ENCODE measurements around the gene TXNDC2. TPM values are rescaled to one million over a fixed set of nuclear protein-coding genes. Genes with fewer than 3 reads are reported as not detected.

TXNDC2 gene
- total and polyA plus RNA-seq, 2 experiments from 2014 or later, result not detected

- TF ChIP-seq CTCF (IDR thresholded peaks at IDR 0.05; ENCODE audit: low read depth, low read length), result no peak
Measured at GRCh38 chr18:9872823-9873222, 12.9 kb upstream of the TXNDC2 start.

GRCh38 chr18:9874728-9875127, 11.0 kb upstream of the TXNDC2 start:
- no peak for DNase-seq (ENCODE audit: low read depth in 1 of 2, low spot score in 1 of 2)
- H3K4me1 ChIP-seq (ENCODE audit: low read depth), result peaks cover 14% of the 10 kb centered on the region
- H3K27ac ChIP-seq, result no peak overlapping the region
- no peak for TF ChIP-seq CTCF (IDR thresholded peaks at IDR 0.05; ENCODE audit: low read depth, low read length)
- H3K36me3 ChIP-seq, result no peaks in the 10 kb centered on the region
- H3K4me3 ChIP-seq, result no peak overlapping the region
- no peaks in the 10 kb centered on the region for H3K27me3 ChIP-seq
- H3K9me3 ChIP-seq (ENCODE audit: low read depth), result no peaks in the 10 kb centered on the region

More at GRCh38 chr18:9872823-9873222, 12.9 kb upstream of the TXNDC2 start:
- Histone ChIP-seq H3K27me3 (peaks cover 6% of the 10 kb centered on the region), H3K4me3 (no peak overlapping the region), H3K36me3 (no peaks in the 10 kb centered on the region), H3K9me3 (ENCODE audit: low read depth) (no peaks in the 10 kb centered on the region), H3K4me1 (ENCODE audit: low read depth) (peaks cover 22% of the 10 kb centered on the region), H3K27ac (no peak overlapping the region)
- no peak for DNase-seq (ENCODE audit: low read depth in 1 of 2, low spot score in 1 of 2)

- Histone ChIP-seq H3K27ac (no peak overlapping the region), H3K4me3 (no peak overlapping the region), H3K9me3 (ENCODE audit: low read depth) (no peaks in the 10 kb centered on the region), H3K36me3 (no peaks in the 10 kb centered on the region), H3K27me3 (no peaks in the 10 kb centered on the region), H3K4me1 (ENCODE audit: low read depth) (peaks cover 9% of the 10 kb centered on the region)
- no peak for DNase-seq (ENCODE audit: low read depth in 1 of 2, low spot score in 1 of 2)
- TF ChIP-seq CTCF (IDR thresholded peaks at IDR 0.05; ENCODE audit: low read depth, low read length), result no peak
Measured at GRCh38 chr18:9876212-9876866, 9.4 kb upstream of the TXNDC2 start.

- H3K4me3 ChIP-seq, result no peak overlapping the region
- H3K9me3 ChIP-seq (ENCODE audit: low read depth), result no peaks in the 10 kb centered on the region
Measured at GRCh38 chr18:9876867-9877654, 8.7 kb upstream of the TXNDC2 start.

GRCh38 chr18:9877655-9878014, 8.1 kb upstream of the TXNDC2 start:
- DNase-seq (ENCODE audit: low read depth in 1 of 2, low spot score in 1 of 2), result no peak
- Histone ChIP-seq H3K27me3 (no peaks in the 10 kb centered on the region), H3K27ac (no peak overlapping the region), H3K36me3 (no peaks in the 10 kb centered on the region), H3K4me1 (ENCODE audit: low read depth) (peaks cover 9% of the 10 kb centered on the region), H3K4me3 (no peak overlapping the region), H3K9me3 (ENCODE audit: low read depth) (no peaks in the 10 kb centered on the region)
- no peak for TF ChIP-seq CTCF (IDR thresholded peaks at IDR 0.05; ENCODE audit: low read depth, low read length)

More at GRCh38 chr18:9876867-9877654, 8.7 kb upstream of the TXNDC2 start:
- Histone ChIP-seq H3K27ac (no peak overlapping the region), H3K4me1 (ENCODE audit: low read depth) (peaks cover 9% of the 10 kb centered on the region), H3K27me3 (no peaks in the 10 kb centered on the region), H3K36me3 (no peaks in the 10 kb centered on the region)
- peak; percentile 22 to 99 for DNase-seq (ENCODE audit: low read depth in 1 of 2, low spot score in 1 of 2)
- TF ChIP-seq CTCF (IDR thresholded peaks at IDR 0.05; ENCODE audit: low read depth, low read length), result no peak

All from cardiac muscle cell (in vitro differentiated cells and primary cell).